H1 (cell line): ENCODE results near the gene EIPR1.

Experiments used
- BRCA1 ChIP-seq: IDR thresholded peaks from 2 replicates; pipeline ENCODE4 v1.6.1; 2012; ENCODE audit warnings: low read depth, low read length, improper control_type of control experiment
- CHD2 ChIP-seq: IDR thresholded peaks from 2 replicates; pipeline ENCODE4 v1.6.1; 2012; ENCODE audit warnings: low read length, improper control_type of control experiment
- RAD21 ChIP-seq, 2 experiments: IDR thresholded peaks in 1 of 2; conservative IDR thresholded peaks in 1 of 2; 2 replicates each; pipeline ENCODE4 v1.6.1; 2011; ENCODE audit warnings: low read depth in 2 of 2, low read length in 2 of 2, improper control_type of control experiment in 1 of 2, inconsistent platforms in 1 of 2, mild to moderate bottlenecking in 1 of 2, moderate library complexity in 1 of 2

- TF ChIP-seq RAD21 (IDR thresholded peaks at IDR 0.05 in 1 of 2, conservative IDR thresholded peaks at IDR 0.05 in 1 of 2; ENCODE audit: low read depth in 2 of 2, low read length in 2 of 2) = no peak
- TF ChIP-seq CHD2 = no peak
- TF ChIP-seq BRCA1 = no peak
Observed at GRCh38 chr2:3302421-3302750, 75.2 kb downstream of the EIPR1 start.
